Stimulated activated memory B cell treated with anti-CD40 and anti-IgM and Interleukin-4, amounts not matched to agents 10 μg/mL and 1 μg/mL and 100 μg/mL, for 72 hours (primary cell): ENCODE data around the gene STARD3.
"Not testable (repeated sequence)": the region's sequence is repeated elsewhere in the genome, so short reads cannot be mapped to it uniquely, and the experiment has no call there.

Experiments used
- ATAC-seq: fragments of 150-1000 bp; cut with Tn5 transposase; 2 replicates; pipeline ENCODE4 v1.10.0; 2021
- H3K27ac Mint-ChIP-seq: one replicate; pipeline ENCODE4 v1.8.0; 2022; ENCODE audit warnings: mild to moderate bottlenecking, mixed read lengths
- H3K27me3 Mint-ChIP-seq: one replicate; pipeline ENCODE4 v1.8.0; 2022; ENCODE audit warnings: mixed read lengths
- H3K36me3 Mint-ChIP-seq: one replicate; pipeline ENCODE4 v1.8.0; 2022; ENCODE audit warnings: mixed read lengths
- H3K4me1 Mint-ChIP-seq: one replicate; pipeline ENCODE4 v1.8.0; 2022; ENCODE audit warnings: mixed read lengths
- H3K4me3 Mint-ChIP-seq: one replicate; pipeline ENCODE4 v1.8.0; 2022; ENCODE audit warnings: mild to moderate bottlenecking, moderate library complexity, mixed read lengths
- H3K9me3 Mint-ChIP-seq: one replicate; pipeline ENCODE4 v1.8.0; 2022; ENCODE audit warnings: mixed read lengths

The STARD3 gene

DNA sequence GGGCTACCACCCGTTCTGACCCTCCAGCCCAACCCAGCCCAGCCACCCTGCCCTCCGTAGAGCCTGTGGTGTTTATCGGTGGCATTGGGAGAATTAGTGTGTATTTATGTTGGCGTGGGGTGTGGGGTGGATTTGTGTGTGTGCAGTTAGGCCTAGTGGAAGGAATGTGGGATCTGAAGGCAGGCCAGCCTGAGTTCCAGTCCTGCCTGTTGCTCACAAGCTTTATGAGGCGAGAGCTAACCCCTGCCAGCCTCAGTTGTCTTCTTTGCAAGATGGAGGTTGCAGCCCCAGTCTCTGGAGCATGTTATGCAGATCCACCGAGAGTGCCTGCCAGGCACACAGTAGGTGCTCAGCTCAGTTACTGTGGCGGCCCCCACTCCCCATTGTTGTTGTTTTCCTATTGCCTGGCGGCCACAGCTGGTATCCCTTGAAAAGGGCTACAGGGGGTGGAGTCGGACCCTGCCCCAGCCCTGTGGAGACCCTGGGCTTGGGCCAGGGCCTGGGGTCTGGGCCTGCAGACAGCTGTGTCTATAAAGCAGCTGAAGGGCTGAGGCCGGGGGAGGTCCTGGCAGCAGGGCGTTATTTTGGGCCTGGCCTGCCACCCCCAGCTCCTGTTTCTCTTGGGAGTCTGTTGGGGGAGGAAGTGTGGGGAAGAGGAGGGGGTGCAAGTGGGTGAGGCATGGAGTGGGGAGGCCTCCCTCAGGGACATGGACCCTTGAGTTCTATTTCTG lies 68.0 kb downstream of the STARD3 start:
- no peak for ATAC-seq

DNA sequence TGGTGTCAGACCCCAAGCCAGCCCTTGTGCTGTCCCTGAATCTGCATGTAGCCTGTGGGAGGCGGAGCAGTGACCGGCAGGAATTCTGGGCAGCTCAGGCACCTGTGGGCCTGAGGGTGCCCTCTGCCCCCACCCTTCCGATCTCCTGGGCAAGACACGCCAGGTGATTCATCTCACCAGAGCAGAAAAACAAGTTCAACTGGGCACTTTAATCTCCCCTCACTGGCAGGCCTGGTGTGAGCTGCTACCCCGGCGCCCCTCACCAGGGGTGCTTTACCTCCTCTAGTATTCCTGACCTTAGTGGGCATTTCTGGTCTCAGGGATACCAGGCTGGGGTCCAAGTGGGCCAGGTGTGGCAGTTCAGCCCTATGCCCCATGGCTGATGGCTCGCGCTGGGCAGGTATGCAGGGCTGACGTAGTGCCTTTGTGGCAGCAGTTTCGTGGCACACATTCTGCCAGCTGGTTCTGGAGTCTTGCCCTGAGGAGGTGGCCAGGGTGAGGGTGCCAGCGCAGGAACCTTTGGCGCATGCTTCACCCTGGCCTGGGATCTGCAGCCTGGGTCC lies 68.9 kb downstream of the STARD3 start:
- no peak overlapping the region for H3K27ac Mint-ChIP-seq
- no peak for ATAC-seq

More for the DNA sequence above, 68.0 kb downstream of the STARD3 start:
- Mint-ChIP-seq H3K27ac (no peak overlapping the region), H3K9me3 (no peaks in the 10 kb centered on the region), H3K27me3 (peaks cover 19% of the 10 kb centered on the region), H3K4me3 (no peak overlapping the region), H3K36me3 (no peaks in the 10 kb centered on the region), H3K4me1 (peaks cover 51% of the 10 kb centered on the region)

DNA sequence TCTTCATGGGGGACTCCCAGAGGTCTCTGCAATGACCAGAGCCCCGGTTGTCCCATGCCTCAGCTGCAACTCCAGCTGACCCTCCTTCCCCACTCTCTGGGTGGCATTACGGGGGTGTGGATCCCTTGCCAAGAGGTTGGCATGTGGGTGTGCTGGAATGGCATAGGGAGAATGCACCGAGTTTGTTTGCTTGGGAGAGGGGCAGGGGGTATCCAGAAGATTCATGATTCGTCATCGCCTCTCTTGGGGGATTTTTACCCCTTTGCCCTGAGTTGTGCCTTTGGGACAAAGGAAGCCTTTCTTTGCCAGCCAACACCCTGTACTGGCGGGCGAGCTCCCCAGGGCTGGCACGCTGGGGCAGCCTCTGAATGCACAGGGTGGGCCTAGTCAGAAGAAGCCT lies 69.4 kb downstream of the STARD3 start:
- peaks cover 5% of the 10 kb centered on the region for H3K27me3 Mint-ChIP-seq
- H3K36me3 Mint-ChIP-seq, result no peaks in the 10 kb centered on the region
- no peak overlapping the region for H3K27ac Mint-ChIP-seq
- peaks cover 38% of the 10 kb centered on the region for H3K4me1 Mint-ChIP-seq
- ATAC-seq, result no peak
- no peak overlapping the region for H3K4me3 Mint-ChIP-seq
- no peaks in the 10 kb centered on the region for H3K9me3 Mint-ChIP-seq

More for the DNA sequence above, 68.9 kb downstream of the STARD3 start:
- Mint-ChIP-seq H3K36me3 (no peaks in the 10 kb centered on the region), H3K4me1 (peaks cover 43% of the 10 kb centered on the region), H3K27me3 (peaks cover 11% of the 10 kb centered on the region), H3K4me3 (no peak overlapping the region), H3K9me3 (no peaks in the 10 kb centered on the region)

DNA sequence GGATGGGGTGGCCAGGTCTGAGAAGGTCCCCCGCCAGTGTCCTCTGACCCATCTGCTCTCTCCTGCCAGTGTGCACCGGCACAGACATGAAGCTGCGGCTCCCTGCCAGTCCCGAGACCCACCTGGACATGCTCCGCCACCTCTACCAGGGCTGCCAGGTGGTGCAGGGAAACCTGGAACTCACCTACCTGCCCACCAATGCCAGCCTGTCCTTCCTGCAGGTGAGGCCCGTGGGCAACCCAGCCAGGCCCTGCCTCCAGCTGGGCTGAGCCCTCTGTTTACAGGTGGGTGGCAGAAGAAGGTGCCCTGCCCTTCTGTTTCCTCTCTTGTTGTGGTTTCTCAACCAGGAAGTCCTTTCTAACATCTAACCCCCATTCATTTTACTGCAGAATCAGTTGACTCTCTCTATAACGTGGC lies 70.0 kb downstream of the STARD3 start:
- H3K4me3 Mint-ChIP-seq, result no peak overlapping the region
- H3K4me1 Mint-ChIP-seq, result peaks cover 37% of the 10 kb centered on the region
- peak overlapping the region; percentile 20 for H3K27ac Mint-ChIP-seq
- H3K36me3 Mint-ChIP-seq, result no peaks in the 10 kb centered on the region
- H3K9me3 Mint-ChIP-seq, result no peaks in the 10 kb centered on the region
- no peaks in the 10 kb centered on the region for H3K27me3 Mint-ChIP-seq
- no peak for ATAC-seq

DNA sequence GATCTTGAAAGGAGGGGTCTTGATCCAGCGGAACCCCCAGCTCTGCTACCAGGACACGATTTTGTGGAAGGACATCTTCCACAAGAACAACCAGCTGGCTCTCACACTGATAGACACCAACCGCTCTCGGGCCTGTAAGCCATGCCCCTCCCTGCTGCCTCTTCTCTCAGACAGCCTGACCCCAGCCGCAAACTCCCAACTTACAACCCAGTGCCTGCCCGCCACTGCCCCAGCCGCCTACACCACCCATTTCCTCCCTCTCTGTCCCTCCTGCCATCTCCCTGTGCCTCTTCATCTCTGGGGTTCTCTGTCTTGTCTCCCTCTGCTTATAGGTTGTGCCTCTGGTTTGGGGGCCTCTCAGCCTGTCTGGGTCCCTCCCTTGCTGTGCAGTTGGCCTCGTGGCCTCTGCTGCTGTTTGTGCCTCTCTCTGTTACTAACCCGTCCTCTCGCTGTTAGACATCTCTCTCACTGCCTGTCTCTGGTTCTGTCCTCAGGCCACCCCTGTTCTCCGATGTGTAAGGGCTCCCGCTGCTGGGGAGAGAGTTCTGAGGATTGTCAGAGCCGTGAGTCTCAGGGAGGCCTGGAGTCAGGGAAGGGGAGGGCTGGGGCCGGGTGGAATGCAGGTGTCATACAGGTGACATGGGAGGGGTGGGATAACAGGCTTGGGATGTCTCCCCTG lies 72.5 kb downstream of the STARD3 start:
- H3K27ac Mint-ChIP-seq, result peak overlapping the region; percentile 6
- no peak overlapping the region for H3K4me3 Mint-ChIP-seq
- H3K9me3 Mint-ChIP-seq, result no peaks in the 10 kb centered on the region
- H3K36me3 Mint-ChIP-seq, result no peaks in the 10 kb centered on the region
- H3K4me1 Mint-ChIP-seq, result peaks cover 25% of the 10 kb centered on the region
- no peaks in the 10 kb centered on the region for H3K27me3 Mint-ChIP-seq
- no peak for ATAC-seq

DNA sequence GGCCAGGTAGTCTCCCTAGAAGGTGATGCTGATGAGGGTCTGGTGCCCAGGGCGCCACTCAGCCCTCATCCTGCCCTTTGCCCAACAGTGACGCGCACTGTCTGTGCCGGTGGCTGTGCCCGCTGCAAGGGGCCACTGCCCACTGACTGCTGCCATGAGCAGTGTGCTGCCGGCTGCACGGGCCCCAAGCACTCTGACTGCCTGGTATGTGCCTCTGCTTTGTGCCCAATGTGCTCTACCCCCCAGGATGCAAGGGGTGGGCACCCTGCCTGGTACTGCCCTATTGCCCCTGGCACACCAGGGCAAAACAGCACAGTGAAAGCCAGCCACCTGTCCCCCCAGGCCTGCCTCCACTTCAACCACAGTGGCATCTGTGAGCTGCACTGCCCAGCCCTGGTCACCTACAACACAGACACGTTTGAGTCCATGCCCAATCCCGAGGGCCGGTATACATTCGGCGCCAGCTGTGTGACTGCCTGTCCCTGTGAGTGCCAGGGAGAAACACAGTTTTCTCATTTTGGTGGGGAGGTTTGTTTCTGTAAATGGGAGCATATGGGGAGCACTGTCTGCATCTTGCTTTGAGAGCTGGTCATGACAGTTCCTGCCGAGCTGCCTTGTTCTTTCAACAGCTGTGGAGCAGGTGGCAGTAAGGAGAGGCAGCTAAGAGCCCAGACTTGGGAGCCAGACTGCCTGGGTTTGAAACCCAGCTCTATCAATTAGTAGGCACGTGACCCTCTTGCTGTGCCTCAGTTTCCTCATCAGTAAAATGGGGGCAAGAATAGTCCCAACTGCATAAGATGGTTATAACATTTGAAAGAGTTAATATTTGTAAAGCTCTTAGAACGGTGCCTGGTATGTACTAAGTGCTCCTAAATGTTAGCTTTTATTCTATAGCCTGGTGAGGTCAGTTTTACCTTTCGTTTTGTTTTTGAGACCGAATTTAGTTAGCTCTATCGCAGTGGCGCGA lies 73.3 kb downstream of the STARD3 start:
- ATAC-seq, result no peak
- Mint-ChIP-seq H3K27me3 (no peaks in the 10 kb centered on the region), H3K36me3 (no peaks in the 10 kb centered on the region), H3K9me3 (no peaks in the 10 kb centered on the region), H3K4me1 (peaks cover 21% of the 10 kb centered on the region), H3K4me3 (no peak overlapping the region), H3K27ac (peak overlapping the region; percentile 6)

DNA sequence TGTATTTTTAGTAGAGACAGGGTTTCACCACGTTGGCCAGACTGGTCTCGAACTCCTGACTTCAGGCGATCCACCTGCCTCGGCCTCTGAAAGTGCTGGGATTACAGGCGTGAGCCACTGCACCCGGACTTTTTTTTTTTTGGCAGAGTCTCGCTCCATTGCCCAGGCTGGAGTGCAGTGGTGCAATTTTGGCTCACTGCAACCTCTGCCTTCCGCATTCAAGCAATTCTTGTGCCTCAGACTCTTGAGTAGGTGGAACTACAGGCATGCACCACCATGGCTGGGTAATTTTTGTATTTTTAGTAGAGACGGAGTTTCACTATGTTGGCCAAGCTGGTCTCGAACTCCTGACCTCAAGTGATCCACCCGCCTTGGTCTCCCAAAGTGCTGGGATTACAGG lies 74.1 kb downstream of the STARD3 start:
- not testable (repeated sequence) for H3K27me3 Mint-ChIP-seq, ATAC-seq, H3K4me3 Mint-ChIP-seq, H3K36me3 Mint-ChIP-seq, H3K27ac Mint-ChIP-seq, H3K9me3 Mint-ChIP-seq
- H3K4me1 Mint-ChIP-seq, result peaks cover 21% of the 10 kb centered on the region

DNA sequence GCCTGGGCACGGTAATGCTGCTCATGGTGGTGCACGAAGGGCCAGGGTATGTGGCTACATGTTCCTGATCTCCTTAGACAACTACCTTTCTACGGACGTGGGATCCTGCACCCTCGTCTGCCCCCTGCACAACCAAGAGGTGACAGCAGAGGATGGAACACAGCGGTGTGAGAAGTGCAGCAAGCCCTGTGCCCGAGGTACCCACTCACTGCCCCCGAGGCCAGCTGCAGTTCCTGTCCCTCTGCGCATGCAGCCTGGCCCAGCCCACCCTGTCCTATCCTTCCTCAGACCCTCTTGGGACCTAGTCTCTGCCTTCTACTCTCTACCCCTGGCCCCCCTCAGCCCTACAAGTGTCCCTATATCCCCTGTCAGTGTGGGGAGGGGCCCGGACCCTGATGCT lies 74.9 kb downstream of the STARD3 start:
- H3K4me3 Mint-ChIP-seq, result no peak overlapping the region
- no peaks in the 10 kb centered on the region for H3K9me3 Mint-ChIP-seq
- H3K27me3 Mint-ChIP-seq, result no peaks in the 10 kb centered on the region
- peaks cover 17% of the 10 kb centered on the region for H3K4me1 Mint-ChIP-seq
- H3K27ac Mint-ChIP-seq, result no peak overlapping the region
- H3K36me3 Mint-ChIP-seq, result no peaks in the 10 kb centered on the region
- no peak for ATAC-seq
